GM06990 (cell line): ENCODE measurements around the gene P4HA3.

Source experiments
- DNase-seq: peaks from one replicate; pipeline ENCODE4 v3.0.0-alpha.2; 2011; ENCODE audit not compliant: insufficient read length; ENCODE audit errors: extremely low read depth
- H3K27me3 ChIP-seq: replicated peaks from 2 replicates; pipeline ENCODE4 v1.6.0; 2011; ENCODE audit warnings: low read length; ENCODE audit not compliant: control insufficient read depth, insufficient read depth
- H3K36me3 ChIP-seq: 2 replicates; pipeline ENCODE4 v1.5.1; 2011; ENCODE audit warnings: low read length; ENCODE audit not compliant: control insufficient read depth, insufficient read depth
- H3K4me3 ChIP-seq: replicated peaks from 2 replicates; pipeline ENCODE4 v1.5.1; 2011; ENCODE audit warnings: low read depth, mild to moderate bottlenecking, control low read depth, low read length
- TF ChIP-seq, protein P1 (sequence below): IDR thresholded peaks from 2 replicates; pipeline ENCODE4 v1.5.1; 2011; ENCODE audit warnings: low read length, control low read depth, mild to moderate bottlenecking, inconsistent platforms; ENCODE audit not compliant: insufficient read depth, poor library complexity, severe bottlenecking

The P4HA3 gene

DNA sequence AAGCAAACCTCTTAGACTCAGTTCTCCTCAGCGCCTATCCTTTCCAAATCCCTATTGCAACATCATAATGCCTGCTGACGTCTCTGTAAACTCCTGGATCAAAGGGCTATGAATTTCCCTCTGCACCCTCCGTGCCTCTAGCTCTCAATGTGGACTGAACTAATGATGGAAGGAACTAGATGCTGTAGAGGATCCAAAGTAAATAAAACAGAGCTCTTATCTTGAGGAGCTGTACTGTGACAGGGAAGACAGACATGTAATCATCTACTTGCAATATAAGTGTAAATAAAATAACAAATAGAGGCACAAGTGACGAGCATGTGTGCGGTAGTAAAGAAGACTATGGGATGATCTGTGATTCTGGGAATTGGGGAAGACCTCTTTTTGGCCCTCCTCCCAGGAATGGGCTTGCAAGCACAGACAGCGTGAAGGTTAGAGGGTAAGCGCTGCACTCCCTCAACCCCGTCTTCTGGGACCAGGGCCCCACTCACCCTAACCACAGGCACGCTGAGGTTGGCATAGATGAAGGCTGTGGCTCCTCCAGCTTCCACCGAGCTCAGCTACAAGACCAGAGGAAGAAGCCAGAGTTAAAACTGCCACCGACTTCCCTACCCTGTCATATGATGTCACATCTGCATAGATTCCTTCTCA, 42.2 kb downstream of the P4HA3 start:
- H3K27me3 ChIP-seq: peaks cover 2% of the 10 kb centered on the region; the same call in 1 of the 2 replicates
- TF ChIP-seq, protein P1, sequence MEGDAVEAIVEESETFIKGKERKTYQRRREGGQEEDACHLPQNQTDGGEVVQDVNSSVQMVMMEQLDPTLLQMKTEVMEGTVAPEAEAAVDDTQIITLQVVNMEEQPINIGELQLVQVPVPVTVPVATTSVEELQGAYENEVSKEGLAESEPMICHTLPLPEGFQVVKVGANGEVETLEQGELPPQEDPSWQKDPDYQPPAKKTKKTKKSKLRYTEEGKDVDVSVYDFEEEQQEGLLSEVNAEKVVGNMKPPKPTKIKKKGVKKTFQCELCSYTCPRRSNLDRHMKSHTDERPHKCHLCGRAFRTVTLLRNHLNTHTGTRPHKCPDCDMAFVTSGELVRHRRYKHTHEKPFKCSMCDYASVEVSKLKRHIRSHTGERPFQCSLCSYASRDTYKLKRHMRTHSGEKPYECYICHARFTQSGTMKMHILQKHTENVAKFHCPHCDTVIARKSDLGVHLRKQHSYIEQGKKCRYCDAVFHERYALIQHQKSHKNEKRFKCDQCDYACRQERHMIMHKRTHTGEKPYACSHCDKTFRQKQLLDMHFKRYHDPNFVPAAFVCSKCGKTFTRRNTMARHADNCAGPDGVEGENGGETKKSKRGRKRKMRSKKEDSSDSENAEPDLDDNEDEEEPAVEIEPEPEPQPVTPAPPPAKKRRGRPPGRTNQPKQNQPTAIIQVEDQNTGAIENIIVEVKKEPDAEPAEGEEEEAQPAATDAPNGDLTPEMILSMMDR: no peak
- no peak for DNase-seq
- no peak overlapping the region for H3K4me3 ChIP-seq
- no peaks in the 10 kb centered on the region for H3K36me3 ChIP-seq

DNA sequence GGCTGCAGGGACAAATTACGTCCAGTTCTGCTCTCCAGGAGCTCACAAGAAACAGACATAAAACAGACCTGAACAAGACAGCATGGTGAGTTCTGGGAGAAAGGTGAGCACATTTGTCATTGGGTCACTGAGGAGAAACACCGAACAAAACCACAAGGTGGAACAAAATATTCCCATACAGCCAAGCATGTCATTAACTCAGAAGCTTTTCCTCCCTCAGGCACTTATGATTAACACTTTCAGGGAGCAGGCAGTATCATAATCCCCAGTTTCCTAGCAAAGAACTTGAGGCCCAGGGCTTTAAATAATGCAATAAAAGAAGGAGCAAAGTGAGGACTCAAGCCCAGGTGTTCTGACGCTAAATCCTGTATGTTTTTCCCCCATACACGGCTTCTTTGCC, 43.0 kb downstream of the P4HA3 start:
- no peaks in the 10 kb centered on the region for H3K36me3 ChIP-seq
- TF ChIP-seq, protein P1: no peak
- H3K4me3 ChIP-seq: no peak overlapping the region
- H3K27me3 ChIP-seq: peaks cover 2% of the 10 kb centered on the region; the same call in 1 of the 2 replicates
- no peak for DNase-seq

DNA sequence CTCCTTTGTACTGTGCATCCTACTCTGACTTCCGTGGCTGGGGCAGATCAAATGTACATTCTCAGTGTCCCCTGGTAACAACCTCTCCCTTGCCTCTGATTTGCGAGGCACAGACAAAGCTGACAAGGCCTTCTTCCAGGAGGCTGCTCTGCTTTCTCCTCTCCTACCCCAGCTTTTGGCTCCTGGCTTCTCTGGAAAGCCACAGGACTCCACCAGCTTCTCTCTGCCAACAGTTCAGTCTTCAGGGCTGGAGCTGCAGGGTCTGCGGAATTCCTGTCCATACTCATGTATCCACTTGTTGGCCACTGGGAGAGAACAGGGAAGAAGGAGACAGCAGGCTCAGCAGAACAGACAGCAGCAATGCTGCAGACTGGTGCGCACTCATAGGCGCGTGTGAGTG, 44.4 kb downstream of the P4HA3 start:
- Histone ChIP-seq H3K4me3 (no peak overlapping the region), H3K36me3 (no peaks in the 10 kb centered on the region), H3K27me3 (peaks cover 2% of the 10 kb centered on the region; the same call in 1 of the 2 replicates)
- no peak for DNase-seq
- TF ChIP-seq, protein P1: no peak

DNA sequence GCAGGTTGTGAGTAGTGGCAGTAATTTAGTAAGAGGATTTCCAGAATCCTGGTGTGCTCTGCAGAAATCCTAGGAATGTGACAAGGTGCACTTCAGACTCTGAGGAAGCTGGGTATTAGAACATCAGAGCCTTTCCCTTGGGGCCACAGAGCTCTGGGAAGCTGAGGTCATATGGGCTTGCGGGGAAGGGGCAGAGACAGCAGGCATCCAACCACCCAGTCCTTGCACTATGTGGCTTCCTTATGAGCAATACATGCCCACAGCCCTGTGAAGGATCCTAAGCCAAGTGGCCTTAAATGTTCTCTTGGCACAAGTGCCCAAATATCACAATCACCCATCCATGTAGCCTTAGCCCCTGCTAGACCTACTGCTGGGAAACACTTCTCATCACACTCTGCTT, 46.2 kb downstream of the P4HA3 start:
- H3K27me3 ChIP-seq: peaks cover 2% of the 10 kb centered on the region; the same call in 1 of the 2 replicates
- TF ChIP-seq, protein P1: no peak
- H3K36me3 ChIP-seq: no peaks in the 10 kb centered on the region
- DNase-seq: no peak
- no peak overlapping the region for H3K4me3 ChIP-seq

DNA sequence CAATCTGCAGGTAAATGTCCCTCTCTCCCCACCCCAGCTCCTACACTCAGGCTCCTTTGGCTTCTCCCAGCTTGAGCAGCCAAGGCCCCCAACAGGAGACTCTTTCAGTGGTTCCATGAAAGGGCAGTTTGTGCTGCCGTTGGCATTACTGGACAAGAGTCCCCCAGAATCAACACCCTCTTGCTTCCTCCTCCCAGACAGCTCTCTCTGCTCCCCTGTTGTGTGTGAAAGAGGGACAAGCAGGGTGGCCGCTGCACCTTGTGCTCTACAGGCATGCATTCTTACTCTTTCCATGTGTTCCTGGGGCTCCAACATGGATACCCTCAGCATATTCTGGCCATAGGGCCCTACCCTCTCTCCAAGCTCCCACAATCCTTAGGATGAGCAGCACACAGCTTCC, 48.7 kb downstream of the P4HA3 start:
- no peak for DNase-seq
- no peaks in the 10 kb centered on the region for H3K36me3 ChIP-seq
- TF ChIP-seq, protein P1: no peak

More for the DNA sequence above, 48.7 kb downstream of the P4HA3 start:
- H3K4me3 ChIP-seq: no peak overlapping the region
- H3K27me3 ChIP-seq: no peaks in the 10 kb centered on the region; the same call in none of the 2 replicates
